Transverse colon (tissue), 4 donors: Measurements from ENCODE around the gene RAX. TPM values are rescaled to one million over a fixed set of nuclear protein-coding genes. Genes with fewer than 3 reads are reported as not detected.

Source experiments
- DNase-seq: peaks from one replicate; pipeline ENCODE4 v3.0.0-alpha.2; 2019
- H3K27ac ChIP-seq, 4 donors: fragments of 200-600 bp; sonication (generic); 2 replicates each; pipeline ENCODE4 v1.5.1; 2016 to 2018; ENCODE audit warnings: inconsistent platforms in 4 of 4
- H3K27me3 ChIP-seq: fragments of 200-600 bp; sonication (generic); 2 replicates; pipeline ENCODE4 v1.5.1; 2017; ENCODE audit warnings: inconsistent platforms
- H3K36me3 ChIP-seq, 4 donors: fragments of 200-600 bp; sonication (generic); 2 replicates each; pipeline ENCODE4 v1.5.1; 2017 to 2019; ENCODE audit warnings: inconsistent platforms in 4 of 4
- H3K4me1 ChIP-seq, 4 donors: fragments of 200-600 bp; sonication (generic); 2 replicates each; pipeline ENCODE4 v1.5.1; 2017 to 2020; ENCODE audit warnings: inconsistent platforms in 4 of 4
- H3K4me3 ChIP-seq, 4 donors: fragments of 200-600 bp; sonication (generic); 1 replicate in 1 of 4; 2 replicates in 3 of 4; pipeline versions ENCODE4 v1.5.1 to v1.6.1; 2017 to 2019; ENCODE audit warnings: inconsistent platforms in 4 of 4
- H3K9me3 ChIP-seq, 2 donors: fragments of 200-600 bp; sonication (generic); 2 replicates each; pipeline ENCODE4 v1.5.1; 2017 to 2019; ENCODE audit warnings: inconsistent platforms in 2 of 2
- CTCF ChIP-seq, 5 experiments: fragments of 200-600 bp in 3 of 5; fragments of 450-650 bp in 2 of 5; sonication (generic) in 3 of 5; IDR thresholded peaks; 1 replicate in 2 of 5; 2 replicates in 3 of 5; pipeline ENCODE4 v1.5.1; 2016 to 2017; ENCODE audit warnings: antibody characterized with exemption in 5 of 5, inconsistent platforms in 3 of 5, mild to moderate bottlenecking in 2 of 5, moderate library complexity in 1 of 5
- EP300 ChIP-seq: sonication (generic); formaldehyde crosslinking; IDR thresholded peaks from one replicate; pipeline ENCODE4 v1.6.1; 2017; ENCODE audit warnings: antibody characterized with exemption, low read depth
- POLR2A ChIP-seq: fragments of 450-650 bp; IDR thresholded peaks from one replicate; pipeline ENCODE4 v1.6.1; 2016; ENCODE audit warnings: antibody characterized with exemption, mild to moderate bottlenecking, moderate library complexity
- POLR2AphosphoS5 ChIP-seq, 3 donors: sonication (generic); formaldehyde crosslinking; IDR thresholded peaks; one replicate each; pipeline ENCODE4 v1.6.1; 2016; ENCODE audit warnings: antibody characterized with exemption in 3 of 3
- WGBS, 2 donors: methylation state at CpG; one replicate each; pipeline ENCODE4 v1.1.5; 2018; ENCODE audit warnings: low coverage in 1 of 2; 5-methylcytosine and 5-hydroxymethylcytosine counted together
- in situ Hi-C, 4 donors: fragments of 200-750 bp; cut with MboI; loops; one replicate each; pipeline versions ENCODE4 v1.15.0 to v1.15.1; 2017; ENCODE audit warnings: low sequenced_read_pairs in 3 of 4, low pct_ligation_motif_present in 1 of 4, low pct_unique_long_range_greater_than_20kb in 1 of 4
- intact Hi-C: fragments of 100-400 bp; cut with DNase I; formaldehyde crosslinking; loops from one replicate; pipeline ENCODE4 v1.15.1; 2023; ENCODE audit warnings: low total_unique reads
- total RNA-seq, 4 donors: library from RNA; depleted of rRNA; stranded (reverse); fragments of >200 nt; gene quantifications; one replicate each; pipeline ENCODE4 v1.1.0, GENCODE V29; 2016

The RAX gene
- total RNA-seq, 4 donors from 2014 or later, result not detected

GRCh38 chr18:59308248-59308937, 35.1 kb upstream of the RAX start:
- peaks cover 0 to 11% (median 2%) of the 10 kb centered on the region in 4 donors for H3K4me1 ChIP-seq
- no peaks in the 10 kb centered on the region for H3K36me3 ChIP-seq
- intact Hi-C loops (no loop called here), in situ Hi-C loops (no loop called here)
- H3K27me3 ChIP-seq, result peaks cover 58% of the 10 kb centered on the region
- H3K4me3 ChIP-seq, result peak overlapping the region in 2 of 4 donors; percentile 16 to 41
- H3K9me3 ChIP-seq, result no peaks in the 10 kb centered on the region
- WGBS, 2 donors, result 4 to 15% methylated on average over 17 to 42 of the region's 46 CpGs
- TF ChIP-seq POLR2AphosphoS5 (IDR thresholded peaks at IDR 0.05) (no peak), CTCF (IDR thresholded peaks at IDR 0.05) (peak; percentile 55 to 76 (median 73))
- H3K27ac ChIP-seq, result no peak overlapping the region
- peak; percentile 72 for DNase-seq

GRCh38 chr18:59306640-59307039, 33.4 kb upstream of the RAX start:
- WGBS, 2 donors, result 87 to 100% methylated on average over 1 to 6 of the region's 6 CpGs
- Histone ChIP-seq H3K9me3 (no peaks in the 10 kb centered on the region), H3K4me1 (peaks cover 0 to 11% (median 2%) of the 10 kb centered on the region in 4 donors), H3K27ac (no peak overlapping the region), H3K36me3 (no peaks in the 10 kb centered on the region), H3K27me3 (peaks cover 58% of the 10 kb centered on the region), H3K4me3 (no peak overlapping the region)
- DNase-seq, result no peak
- intact Hi-C loops, result no loop called here
- in situ Hi-C loops, result no loop called here
- TF ChIP-seq POLR2A (no peak), CTCF (IDR thresholded peaks at IDR 0.05) (no peak), POLR2AphosphoS5 (IDR thresholded peaks at IDR 0.05) (no peak), EP300 (no peak)

GRCh38 chr18:59305295-59305694, 32.0 kb upstream of the RAX start:
- Histone ChIP-seq H3K36me3 (no peaks in the 10 kb centered on the region), H3K27ac (no peak overlapping the region), H3K27me3 (peaks cover 49% of the 10 kb centered on the region), H3K9me3 (no peaks in the 10 kb centered on the region), H3K4me3 (no peak overlapping the region), H3K4me1 (peaks cover 0 to 11% (median 2%) of the 10 kb centered on the region in 4 donors)
- no peak for DNase-seq
- in situ Hi-C loops (no loop called here), intact Hi-C loops (no loop called here)
- WGBS, 2 donors, result 55 to 72% methylated on average over 2 to 4 of the region's 4 CpGs
- no peak for TF ChIP-seq POLR2AphosphoS5 (IDR thresholded peaks at IDR 0.05)
- TF ChIP-seq EP300, result no peak
- TF ChIP-seq CTCF (IDR thresholded peaks at IDR 0.05), result no peak
- TF ChIP-seq POLR2A, result no peak

GRCh38 chr18:59303656-59304195, 30.5 kb upstream of the RAX start:
- TF ChIP-seq CTCF (IDR thresholded peaks at IDR 0.05) (no peak), EP300 (no peak), POLR2AphosphoS5 (IDR thresholded peaks at IDR 0.05) (no peak), POLR2A (no peak)
- Histone ChIP-seq H3K27ac (no peak overlapping the region), H3K9me3 (no peaks in the 10 kb centered on the region), H3K36me3 (no peaks in the 10 kb centered on the region), H3K4me1 (peaks cover 0 to 8% (median under 1%) of the 10 kb centered on the region in 4 donors), H3K4me3 (no peak overlapping the region), H3K27me3 (peaks cover 35% of the 10 kb centered on the region)
- in situ Hi-C loops, result no loop called here
- intact Hi-C loops, result no loop called here
- 58 to 81% methylated on average over 4 to 9 of the region's 9 CpGs for WGBS, 2 donors
- no peak for DNase-seq
